NCI-H2081 treated with DMSO at 0.1 percent for 48 hours (cell line): ENCODE measurements around the gene UCHL1.
"Not testable (repeated sequence)": the region's sequence is repeated elsewhere in the genome, so short reads cannot be mapped to it uniquely, and the experiment has no call there.

ENCODE experiments used
- DNase-seq: peaks from one replicate; lab custom pipeline; 2025; lab: John Stamatoyannopoulos, UW

Gene UCHL1

DNA sequence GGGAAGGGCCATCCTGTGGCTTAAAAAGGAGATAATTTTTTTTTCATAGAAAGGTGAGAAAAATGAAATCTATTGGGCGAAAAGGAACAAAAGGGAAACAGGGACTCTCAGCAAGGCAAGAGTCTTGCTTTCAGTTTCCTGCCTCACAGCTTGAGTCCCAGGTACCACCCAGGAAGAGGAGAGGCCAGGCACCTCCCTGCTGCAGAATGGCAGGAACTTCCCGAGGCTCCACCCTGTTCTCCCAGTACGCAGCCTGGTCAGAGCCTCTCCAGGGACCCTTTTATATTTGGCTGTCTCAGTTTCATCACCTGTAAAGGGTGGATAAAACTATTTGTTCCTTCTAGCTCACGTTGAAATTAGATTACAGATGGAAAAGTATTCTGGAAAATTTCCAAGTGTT lies 33.8 kb downstream of the UCHL1 start:
- no peak for DNase-seq

DNA sequence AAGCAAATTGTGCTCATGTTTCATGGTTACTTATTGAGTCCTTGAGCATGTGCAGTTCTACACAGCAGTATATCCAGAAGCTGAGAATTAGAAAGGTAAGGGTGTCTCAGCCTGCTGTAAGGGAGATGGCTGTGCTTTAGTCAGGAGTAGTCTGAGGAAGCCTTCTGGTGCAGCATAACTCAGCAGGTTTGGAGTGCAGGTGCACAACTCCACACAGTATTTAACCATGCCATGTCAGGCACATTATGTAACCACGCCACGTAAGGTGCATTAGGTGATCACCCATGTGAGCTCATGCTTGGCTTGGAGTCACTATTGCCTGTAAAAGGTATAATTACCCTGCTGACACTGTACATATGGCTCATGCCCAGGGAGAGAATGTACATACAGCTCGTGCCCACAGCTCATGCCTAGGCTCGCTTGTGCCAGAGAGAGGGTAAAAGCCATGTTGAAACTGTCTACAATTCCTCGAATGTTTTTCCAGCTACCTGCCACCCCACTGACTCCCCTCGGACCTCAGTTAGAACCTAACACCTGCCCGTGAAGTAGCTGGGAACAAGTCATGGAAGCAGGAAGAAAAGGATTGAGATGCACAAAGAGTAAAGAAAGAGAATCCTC lies 37.8 kb downstream of the UCHL1 start:
- no peak for DNase-seq

DNA sequence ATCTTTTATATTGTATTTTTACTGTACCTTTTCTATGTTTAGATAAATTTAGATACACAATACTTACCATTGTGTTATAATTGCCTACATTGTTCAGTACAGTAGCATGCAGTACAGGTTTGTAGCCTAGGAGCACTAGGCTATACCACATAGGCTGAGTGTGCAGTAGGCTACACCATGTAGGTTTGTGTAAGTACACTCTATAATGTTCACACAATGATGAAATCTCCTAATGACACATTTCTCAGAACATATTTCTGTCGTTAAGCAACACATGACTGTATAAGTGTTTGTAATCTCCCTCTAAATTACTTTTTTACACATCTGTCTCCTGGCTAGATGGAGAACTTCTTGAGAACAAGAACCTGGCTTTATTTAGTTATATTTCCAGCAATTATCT lies 40.3 kb downstream of the UCHL1 start:
- DNase-seq = no peak

DNA sequence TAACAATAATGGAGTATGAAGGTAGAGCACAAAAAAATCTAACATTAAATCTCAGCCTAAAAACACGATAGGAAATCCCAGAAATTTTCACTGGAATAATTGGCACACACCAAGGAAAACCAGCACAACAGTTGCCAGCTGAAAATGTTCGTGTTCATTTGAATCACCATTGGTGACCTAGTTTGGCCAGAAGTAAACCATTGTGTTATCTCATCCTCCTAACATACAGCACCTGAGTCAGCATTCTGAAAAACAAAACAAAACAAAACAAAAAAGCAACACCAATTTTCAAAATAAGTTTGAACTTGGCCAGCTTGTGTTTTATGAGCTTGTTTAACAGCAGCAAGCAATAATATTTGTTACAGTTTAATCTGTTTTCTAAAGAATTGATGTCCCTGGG lies 41.1 kb downstream of the UCHL1 start:
- DNase-seq = no peak

DNA sequence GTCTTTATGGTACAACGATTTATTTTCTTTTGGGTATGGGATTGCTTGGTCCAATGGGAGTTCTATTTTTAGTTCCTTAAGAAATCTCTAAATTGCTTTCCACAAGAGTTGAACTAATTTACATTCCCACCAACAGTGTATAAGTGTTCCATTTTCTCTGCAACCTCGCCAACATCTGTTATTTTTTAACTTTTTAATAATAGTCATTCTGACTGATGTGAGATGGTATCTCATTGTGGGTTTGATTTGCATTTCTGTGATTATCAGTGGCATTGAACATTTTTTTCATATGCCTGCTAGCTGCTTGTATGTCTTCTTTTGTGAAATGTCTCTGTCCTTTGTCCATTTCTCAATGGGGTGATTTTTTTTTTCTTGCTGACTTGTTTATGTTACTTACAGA lies 42.8 kb downstream of the UCHL1 start:
- DNase-seq = no peak

DNA sequence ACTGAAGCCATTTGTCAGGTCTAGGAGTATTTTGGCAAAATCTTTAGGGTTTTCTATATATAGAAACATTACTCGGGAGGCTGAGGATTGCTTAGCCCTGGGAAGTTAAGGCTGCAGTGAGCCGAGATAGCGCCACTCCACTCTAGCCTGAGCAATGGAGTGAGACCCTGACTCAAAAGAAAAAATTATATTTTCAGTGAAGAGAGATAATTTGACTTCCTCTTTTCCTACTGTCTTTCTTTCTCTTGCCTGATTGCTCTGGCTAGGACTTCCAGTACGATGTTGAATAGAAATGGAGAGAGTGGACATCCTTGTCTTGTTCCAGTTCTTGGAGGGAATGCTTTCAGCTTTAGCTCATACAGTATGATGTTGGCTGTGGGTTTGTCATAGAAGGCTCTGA lies 44.4 kb downstream of the UCHL1 start:
- no peak for DNase-seq

DNA sequence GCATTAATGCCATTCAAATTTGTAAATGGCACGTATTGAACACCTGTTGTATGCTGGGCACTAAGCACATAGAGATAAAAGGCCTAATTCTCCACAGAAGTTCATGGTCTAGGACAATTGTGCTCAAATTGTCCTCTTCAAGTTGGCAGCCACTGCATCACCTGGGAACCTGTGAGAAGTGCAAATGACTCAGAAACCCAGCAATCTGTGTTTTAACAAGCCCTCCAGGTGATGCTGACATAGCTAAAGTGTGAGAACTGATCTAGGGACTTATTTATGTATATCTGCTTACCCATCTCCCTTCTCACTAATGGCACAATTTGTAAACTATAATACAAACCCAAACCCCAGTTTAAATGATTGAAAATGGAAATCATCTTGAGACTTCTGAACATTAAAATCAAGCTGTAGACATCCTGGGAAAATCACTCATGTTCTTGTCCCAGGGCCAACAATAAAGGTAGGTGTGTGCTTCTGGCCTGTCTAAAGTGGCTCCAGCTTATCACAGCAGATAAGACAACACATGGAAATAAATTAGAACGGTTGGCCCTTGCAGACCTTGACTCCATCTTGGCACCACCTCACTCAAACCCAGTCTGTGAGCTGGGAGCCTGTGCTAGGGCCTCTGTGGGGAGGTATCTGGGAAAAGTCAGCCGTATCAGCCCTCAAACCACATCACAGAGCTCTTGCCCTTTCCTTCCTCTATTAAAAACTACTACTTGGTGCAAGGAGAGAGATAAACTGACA lies 46.8 kb downstream of the UCHL1 start:
- DNase-seq = no peak

DNA sequence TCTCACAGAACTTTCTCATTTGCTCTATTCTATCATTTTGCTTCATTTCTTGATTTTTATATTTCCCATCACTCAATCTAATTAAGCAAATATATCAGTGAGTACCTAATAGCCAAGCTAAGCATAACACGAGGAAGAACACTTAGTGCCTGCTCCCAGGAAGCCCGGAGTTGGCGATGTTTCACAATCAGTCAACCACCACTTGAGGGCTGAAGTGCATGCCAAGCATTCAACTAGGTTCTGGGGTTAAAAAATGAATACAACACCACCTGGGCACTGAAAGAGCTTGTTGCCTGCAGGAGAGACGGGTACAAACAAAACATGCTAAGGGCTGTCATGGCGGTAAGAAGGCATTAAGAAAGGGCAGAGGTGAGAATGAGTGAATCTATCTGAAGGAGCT lies 47.5 kb downstream of the UCHL1 start:
- no peak for DNase-seq

DNA sequence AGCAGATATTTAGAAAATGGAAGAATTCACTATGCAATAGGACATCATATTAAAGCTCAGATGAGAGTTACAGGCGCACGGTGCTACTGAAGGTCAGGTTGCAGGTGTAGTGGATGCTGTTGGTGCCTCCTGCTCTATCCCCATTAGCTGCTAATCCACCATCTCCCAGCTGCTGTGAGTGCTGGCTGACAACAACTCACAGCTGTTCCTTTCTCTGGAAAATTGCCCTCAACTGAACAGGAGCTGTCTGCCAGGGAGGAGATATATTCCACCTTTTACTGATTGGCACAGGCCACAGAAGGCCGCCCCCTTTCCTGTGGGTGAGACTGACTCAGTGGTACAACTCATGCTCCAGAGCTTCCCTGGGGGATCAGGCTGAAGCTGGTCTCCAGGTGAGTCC lies 48.7 kb downstream of the UCHL1 start:
- no peak for DNase-seq

DNA sequence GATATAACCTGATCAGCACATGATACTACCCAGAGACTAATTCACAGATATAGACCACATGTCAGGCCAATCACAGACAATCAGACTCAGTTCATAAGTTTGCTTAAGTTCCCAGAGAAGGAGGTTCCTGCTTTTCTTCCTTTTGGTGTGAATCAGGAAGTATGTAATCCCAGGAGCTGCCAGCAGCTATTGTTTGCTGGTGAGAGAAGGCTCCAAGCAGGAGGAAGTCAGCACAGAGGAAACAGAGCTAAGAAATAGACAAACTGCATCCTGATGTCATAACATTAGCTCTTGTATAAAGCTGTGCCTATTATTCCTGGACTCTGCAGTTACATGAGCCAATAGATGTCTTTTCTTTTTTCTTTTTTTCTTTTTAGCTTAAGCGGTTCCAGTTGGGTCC lies 50.9 kb downstream of the UCHL1 start:
- DNase-seq = no peak

DNA sequence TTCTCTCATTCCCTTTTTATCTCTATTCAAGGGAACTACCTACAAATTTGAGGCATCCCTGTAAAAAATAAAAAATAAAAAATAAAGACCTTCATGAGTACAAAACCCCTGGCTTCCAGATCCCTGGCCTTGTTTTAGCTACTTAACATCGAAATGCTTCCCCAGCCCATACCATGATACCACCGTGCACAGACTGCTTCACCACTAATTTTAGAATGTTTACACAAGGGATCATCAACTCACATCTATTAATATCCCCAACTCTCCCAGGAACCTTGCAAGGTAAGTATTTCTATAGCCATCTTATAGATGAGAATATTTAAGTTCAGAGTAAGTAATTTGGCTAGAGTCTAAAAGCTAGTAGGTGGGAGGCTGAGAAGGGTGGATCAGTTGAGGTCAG lies 51.7 kb downstream of the UCHL1 start:
- no peak for DNase-seq

DNA sequence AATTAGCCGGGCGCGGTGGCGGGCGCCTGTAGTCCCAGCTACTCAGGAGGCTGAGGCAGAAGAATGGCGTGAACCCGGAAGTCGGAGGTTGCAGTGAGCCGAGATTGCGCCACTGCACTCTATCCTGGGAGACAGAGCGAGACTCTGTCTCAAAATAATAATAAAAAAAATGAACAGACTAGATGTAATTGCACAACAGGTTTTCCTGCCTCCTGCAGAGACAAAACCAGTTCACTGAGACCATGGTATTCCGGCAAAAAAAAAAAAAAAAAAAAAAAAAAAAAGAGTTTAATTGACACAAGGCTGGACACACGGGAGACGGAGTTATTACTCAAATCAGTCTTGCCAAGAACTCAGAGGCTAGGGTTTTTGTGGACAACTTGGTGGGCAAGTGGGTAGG lies 58.7 kb downstream of the UCHL1 start:
- DNase-seq = not testable (repeated sequence)

DNA sequence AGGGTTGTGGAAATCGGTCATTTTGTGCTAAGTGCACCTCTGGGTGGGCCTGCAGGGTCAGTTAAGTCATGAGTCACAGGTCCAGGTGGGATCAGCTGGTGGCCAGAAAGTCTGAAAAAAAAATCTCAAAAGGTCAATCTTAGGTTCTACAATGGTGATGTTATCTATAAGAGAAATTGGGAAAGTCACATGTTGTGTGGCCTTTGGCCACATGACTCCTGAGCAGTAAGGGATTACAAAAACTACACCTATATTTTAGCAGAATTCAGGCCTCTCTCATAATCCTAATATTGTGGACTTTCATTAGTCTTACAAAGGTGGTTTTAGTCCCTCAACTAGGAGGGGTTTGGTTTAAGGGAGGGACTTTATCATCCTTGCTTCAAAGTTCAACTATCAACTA lies 59.1 kb downstream of the UCHL1 start:
- no peak for DNase-seq
